DMS53 treated with DMSO at 0.1 percent for 48 hours (cell line): ENCODE results near the gene ANKRD11.
"Not testable (repeated sequence)": the region's sequence is repeated elsewhere in the genome, so short reads cannot be mapped to it uniquely, and the experiment has no call there.

Experiments
- DNase-seq: peaks from one replicate; lab custom pipeline; 2025; ENCODE audit not compliant: unreplicated experiment; lab: John Stamatoyannopoulos, UW

The ANKRD11 gene

GRCh38 chr16:89304941-89305705 lies 185.2 kb downstream of the ANKRD11 start:
- DNase-seq = no peak

GRCh38 chr16:89304181-89304851 lies 186.0 kb downstream of the ANKRD11 start:
- no peak for DNase-seq

GRCh38 chr16:89303617-89304016 lies 186.7 kb downstream of the ANKRD11 start:
- no peak for DNase-seq

GRCh38 chr16:89300976-89301360 lies 189.4 kb downstream of the ANKRD11 start:
- no peak for DNase-seq

- no peak for DNase-seq
Measured at GRCh38 chr16:89300311-89300975, 189.9 kb downstream of the ANKRD11 start.

- DNase-seq = not testable (repeated sequence)
Measured at GRCh38 chr16:89299357-89300111, 190.8 kb downstream of the ANKRD11 start.

GRCh38 chr16:89298623-89299225 lies 191.6 kb downstream of the ANKRD11 start:
- no peak for DNase-seq

- DNase-seq = no peak
Measured at GRCh38 chr16:89297910-89298545, 192.3 kb downstream of the ANKRD11 start.

GRCh38 chr16:89297156-89297874 lies 193.0 kb downstream of the ANKRD11 start:
- no peak for DNase-seq

- DNase-seq = no peak
Measured at GRCh38 chr16:89295915-89296314, 194.4 kb downstream of the ANKRD11 start.

GRCh38 chr16:89295071-89295900 lies 195.1 kb downstream of the ANKRD11 start:
- no peak for DNase-seq

- no peak for DNase-seq
Measured at GRCh38 chr16:89294486-89294885, 195.9 kb downstream of the ANKRD11 start.

- no peak for DNase-seq
Measured at GRCh38 chr16:89293276-89294143, 196.9 kb downstream of the ANKRD11 start.

- no peak for DNase-seq
Measured at GRCh38 chr16:89292443-89293078, 197.8 kb downstream of the ANKRD11 start.

- no peak for DNase-seq
Measured at GRCh38 chr16:89291776-89292175, 198.6 kb downstream of the ANKRD11 start.

- no peak for DNase-seq
Measured at GRCh38 chr16:89291363-89291762, 199.0 kb downstream of the ANKRD11 start.

GRCh38 chr16:89290887-89291286 lies 199.5 kb downstream of the ANKRD11 start:
- no peak for DNase-seq
